Uterus (tissue), 4 donors: ENCODE data around the gene SLC35E2B. TPM values are rescaled to one million over a fixed set of nuclear protein-coding genes. Genes with fewer than 3 reads are reported as not detected.
"Not testable (repeated sequence)": the region's sequence is repeated elsewhere in the genome, so short reads cannot be mapped to it uniquely, and the experiment has no call there.

ENCODE experiments used
- DNase-seq, 2 donors: peaks; one replicate each; pipeline ENCODE4 v3.0.0-alpha.2; 2019 to 2020
- H3K27ac ChIP-seq, 2 donors: fragments of 200-600 bp; sonication (generic); 1 replicate in 1 of 2; 2 replicates in 1 of 2; pipeline ENCODE4 v1.5.1; 2016 to 2018
- H3K27me3 ChIP-seq, 2 donors: fragments of 200-600 bp; sonication (generic); one replicate each; pipeline ENCODE4 v1.5.1; 2018 to 2019; ENCODE audit warnings: control low read depth in 1 of 2
- H3K36me3 ChIP-seq, 2 donors: fragments of 200-600 bp; sonication (generic); one replicate each; pipeline ENCODE4 v1.5.1; 2019; ENCODE audit warnings: control low read depth in 1 of 2
- H3K4me1 ChIP-seq, 2 donors: fragments of 200-600 bp; sonication (generic); one replicate each; pipeline ENCODE4 v1.5.1; 2018 to 2019; ENCODE audit warnings: control low read depth in 1 of 2
- H3K4me3 ChIP-seq, 2 donors: fragments of 200-600 bp; sonication (generic); 1 replicate in 1 of 2; 2 replicates in 1 of 2; pipeline ENCODE4 v1.5.1; 2018 to 2019; ENCODE audit warnings: mild to moderate bottlenecking in 1 of 2
- H3K9me3 ChIP-seq, 2 donors: fragments of 200-600 bp; sonication (generic); one replicate each; pipeline ENCODE4 v1.5.1; 2019; ENCODE audit warnings: control low read depth in 1 of 2
- POLR2A ChIP-seq, 2 donors: fragments of 450-650 bp; IDR thresholded peaks; one replicate each; pipeline ENCODE4 v1.6.1; 2016; ENCODE audit warnings: antibody characterized with exemption in 2 of 2, mild to moderate bottlenecking in 1 of 2, moderate library complexity in 1 of 2
- intact Hi-C: fragments of 100-400 bp; cut with DNase I; formaldehyde crosslinking; loops from one replicate; pipeline ENCODE4 v1.15.1; 2023; ENCODE audit warnings: low total_unique reads
- total RNA-seq, 4 donors: library from RNA; depleted of rRNA in 3 of 4; stranded (reverse); fragments of >200 nt in 3 of 4; gene quantifications; one replicate each; pipeline versions ENCODE4 v1.1.0 to v1.2.4, GENCODE V29; 2014 to 2023
- TF ChIP-seq, protein P1 (sequence below), 4 experiments: fragments of 200-600 bp in 2 of 4; fragments of 450-650 bp in 2 of 4; sonication (generic) in 2 of 4; IDR thresholded peaks; one replicate each; pipeline ENCODE4 v1.5.1; 2016 to 2019; ENCODE audit warnings: antibody characterized with exemption in 4 of 4, mild to moderate bottlenecking in 2 of 4, moderate library complexity in 1 of 4
- donor health status: DM: yes; HTN: yes; CAD: no.

Gene SLC35E2B
- total RNA-seq, 4 donors from 2014 or later: 19.1 to 59.2 (median 52.5) TPM

- H3K4me3 ChIP-seq: no peak overlapping the region
- H3K27me3 ChIP-seq: no peaks in the 10 kb centered on the region
- H3K9me3 ChIP-seq: no peaks in the 10 kb centered on the region
- H3K27ac ChIP-seq: no peak overlapping the region
- H3K4me1 ChIP-seq: peaks cover 0 to 5% of the 10 kb centered on the region in 2 donors
- TF ChIP-seq, protein P1, sequence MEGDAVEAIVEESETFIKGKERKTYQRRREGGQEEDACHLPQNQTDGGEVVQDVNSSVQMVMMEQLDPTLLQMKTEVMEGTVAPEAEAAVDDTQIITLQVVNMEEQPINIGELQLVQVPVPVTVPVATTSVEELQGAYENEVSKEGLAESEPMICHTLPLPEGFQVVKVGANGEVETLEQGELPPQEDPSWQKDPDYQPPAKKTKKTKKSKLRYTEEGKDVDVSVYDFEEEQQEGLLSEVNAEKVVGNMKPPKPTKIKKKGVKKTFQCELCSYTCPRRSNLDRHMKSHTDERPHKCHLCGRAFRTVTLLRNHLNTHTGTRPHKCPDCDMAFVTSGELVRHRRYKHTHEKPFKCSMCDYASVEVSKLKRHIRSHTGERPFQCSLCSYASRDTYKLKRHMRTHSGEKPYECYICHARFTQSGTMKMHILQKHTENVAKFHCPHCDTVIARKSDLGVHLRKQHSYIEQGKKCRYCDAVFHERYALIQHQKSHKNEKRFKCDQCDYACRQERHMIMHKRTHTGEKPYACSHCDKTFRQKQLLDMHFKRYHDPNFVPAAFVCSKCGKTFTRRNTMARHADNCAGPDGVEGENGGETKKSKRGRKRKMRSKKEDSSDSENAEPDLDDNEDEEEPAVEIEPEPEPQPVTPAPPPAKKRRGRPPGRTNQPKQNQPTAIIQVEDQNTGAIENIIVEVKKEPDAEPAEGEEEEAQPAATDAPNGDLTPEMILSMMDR (IDR thresholded peaks at IDR 0.05): no peak
- no peak for TF ChIP-seq POLR2A (IDR thresholded peaks at IDR 0.05)
- no peak for DNase-seq
- no peaks in the 10 kb centered on the region for H3K36me3 ChIP-seq
- intact Hi-C loops: no loop called here
Measured at GRCh38 chr1:1680031-1680911, 12.3 kb downstream of the SLC35E2B start.

GRCh38 chr1:1678581-1679380, 13.8 kb downstream of the SLC35E2B start:
- TF ChIP-seq POLR2A (IDR thresholded peaks at IDR 0.05): no peak
- TF ChIP-seq, protein P1 (IDR thresholded peaks at IDR 0.05): no peak

DNA sequence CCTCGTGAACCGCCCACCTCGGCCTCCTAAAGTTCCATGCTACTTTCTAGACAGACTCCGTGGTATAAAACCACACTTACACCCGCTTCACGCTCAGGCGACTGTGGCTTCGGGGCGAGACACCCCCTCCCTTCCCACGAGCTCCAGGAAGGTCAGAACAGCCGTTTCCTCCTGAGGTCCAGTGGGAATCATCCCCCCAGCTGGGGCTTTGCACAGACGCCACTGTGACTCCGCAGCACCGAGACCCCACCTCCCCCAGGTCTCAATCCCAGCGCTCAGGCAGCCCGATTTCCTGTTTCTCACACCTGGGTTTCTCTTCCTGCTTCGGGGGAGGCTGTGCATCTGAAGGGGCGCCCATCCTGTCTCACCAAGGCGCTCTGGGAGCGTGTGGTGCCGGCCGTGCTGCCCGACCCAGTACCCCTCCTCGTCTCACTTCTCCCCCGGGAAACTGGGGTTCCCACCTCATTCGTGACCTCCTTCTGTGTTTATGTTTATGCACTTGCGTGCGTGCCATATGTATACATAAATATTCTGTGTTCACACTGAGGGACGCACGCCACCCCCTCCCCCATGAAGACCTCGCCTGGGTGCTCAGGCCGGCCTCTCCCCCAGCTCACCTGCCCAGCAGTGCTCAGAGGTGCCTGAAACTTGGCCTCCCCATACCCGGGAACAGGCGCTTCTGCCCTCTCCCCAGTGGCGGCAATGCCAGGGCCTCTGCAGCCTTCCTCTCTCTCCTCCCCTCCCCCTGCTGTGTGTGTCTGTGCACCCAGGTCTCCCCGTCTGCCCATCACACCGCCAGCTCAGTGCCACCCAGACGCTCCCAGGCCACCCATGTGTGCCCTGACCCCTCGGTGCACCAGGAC, 14.6 kb downstream of the SLC35E2B start:
- Histone ChIP-seq H3K4me3 (no peak overlapping the region), H3K27me3 (no peaks in the 10 kb centered on the region), H3K4me1 (no peaks in the 10 kb centered on the region), H3K36me3 (no peaks in the 10 kb centered on the region), H3K27ac (no peak overlapping the region), H3K9me3 (no peaks in the 10 kb centered on the region)
- TF ChIP-seq, protein P1 (IDR thresholded peaks at IDR 0.05): no peak
- TF ChIP-seq POLR2A (IDR thresholded peaks at IDR 0.05): no peak
- no peak for DNase-seq
- intact Hi-C loops: no loop called here

More at GRCh38 chr1:1678581-1679380, 13.8 kb downstream of the SLC35E2B start:
- no peaks in the 10 kb centered on the region for H3K9me3 ChIP-seq
- no peak for DNase-seq
- intact Hi-C loops: no loop called here
- no peak overlapping the region for H3K4me3 ChIP-seq
- no peaks in the 10 kb centered on the region for H3K27me3 ChIP-seq
- H3K27ac ChIP-seq: no peak overlapping the region
- peaks cover 0 to 5% of the 10 kb centered on the region in 2 donors for H3K4me1 ChIP-seq
- no peaks in the 10 kb centered on the region for H3K36me3 ChIP-seq

GRCh38 chr1:1676087-1676486, 16.5 kb downstream of the SLC35E2B start:
- H3K27me3 ChIP-seq, H3K4me1 ChIP-seq, H3K9me3 ChIP-seq, H3K27ac ChIP-seq, H3K4me3 ChIP-seq, DNase-seq, H3K36me3 ChIP-seq, intact Hi-C loops: not testable (repeated sequence)

DNA sequence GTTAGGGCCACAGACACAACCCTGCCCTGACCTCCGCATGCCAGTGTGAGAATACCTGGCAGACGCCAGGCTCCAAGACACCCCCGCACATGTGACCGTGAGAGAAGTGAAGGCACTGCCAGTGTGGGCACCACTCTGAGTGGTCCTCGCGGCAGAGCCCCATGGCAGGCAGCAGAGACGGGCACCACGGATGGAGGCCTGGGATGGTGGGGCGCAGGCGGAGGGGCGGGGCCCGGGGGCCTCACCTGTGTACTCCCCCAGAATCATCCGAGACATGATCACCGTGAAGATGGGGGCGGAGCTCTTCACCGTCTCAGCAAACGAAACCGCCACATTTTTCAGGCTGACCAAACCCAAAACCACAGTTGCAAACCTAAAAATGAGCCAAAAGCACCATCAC, 17.4 kb downstream of the SLC35E2B start:
- H3K27me3 ChIP-seq, intact Hi-C loops, DNase-seq, H3K9me3 ChIP-seq, H3K36me3 ChIP-seq, H3K4me1 ChIP-seq, H3K4me3 ChIP-seq, H3K27ac ChIP-seq: not testable (repeated sequence)

GRCh38 chr1:1674806-1675205, 17.8 kb downstream of the SLC35E2B start:
- H3K4me1 ChIP-seq, H3K9me3 ChIP-seq, H3K36me3 ChIP-seq, H3K27ac ChIP-seq, H3K27me3 ChIP-seq, H3K4me3 ChIP-seq, intact Hi-C loops, DNase-seq: not testable (repeated sequence)
